GM23338 (cell line): ENCODE data around the gene ZMYND8. TPM values are rescaled to one million over a fixed set of nuclear protein-coding genes. Genes with fewer than 3 reads are reported as not detected.

Experiments
- CREB1 ChIP-seq: fragments of 250-450 bp; sonication (Bioruptor Pico); IDR thresholded peaks from 2 replicates; pipeline ENCODE4 v1.5.0; 2020; ENCODE audit warnings: low read depth, mild to moderate bottlenecking, moderate library complexity
- CTCF ChIP-seq, 2 experiments: fragments of 200-600 bp in 1 of 2; sonication (generic) in 1 of 2; conservative IDR thresholded peaks; 2 replicates each; pipeline versions ENCODE4 v1.5.1 to v1.6.1; 2016 to 2017; ENCODE audit warnings: antibody characterized with exemption in 2 of 2, low read depth in 2 of 2, mild to moderate bottlenecking in 2 of 2, moderate library complexity in 1 of 2
- ETS1 ChIP-seq: IDR thresholded peaks from 2 replicates; pipeline ENCODE4 v1.6.1; 2016; ENCODE audit warnings: antibody characterized with exemption
- EZH2 ChIP-seq: fragments of 200-600 bp; sonication (generic); IDR thresholded peaks from one replicate; pipeline ENCODE4 v1.8.0; 2017; ENCODE audit warnings: antibody characterized with exemption, mild to moderate bottlenecking, low read depth; ENCODE audit not compliant: unreplicated experiment
- EZH2phosphoT487 ChIP-seq: fragments of 200-600 bp; sonication (generic); IDR thresholded peaks from one replicate; pipeline ENCODE4 v1.8.1; 2018; ENCODE audit warnings: antibody characterized with exemption; ENCODE audit not compliant: unreplicated experiment
- JUNB ChIP-seq: IDR thresholded peaks from one replicate; pipeline ENCODE4 v1.6.1; 2016; ENCODE audit warnings: antibody characterized with exemption; ENCODE audit not compliant: unreplicated experiment
- NANOG ChIP-seq: IDR thresholded peaks from 2 replicates; pipeline ENCODE4 v1.6.1; 2016; ENCODE audit warnings: antibody characterized with exemption, borderline replicate concordance
- STAT1 ChIP-seq: IDR thresholded peaks from one replicate; pipeline ENCODE4 v1.6.1; 2016; ENCODE audit warnings: antibody characterized with exemption; ENCODE audit not compliant: unreplicated experiment
- ZNF114 ChIP-seq: fragments of 250-450 bp; sonication (Bioruptor Pico); IDR thresholded peaks from 2 replicates; pipeline ENCODE4 v1.5.0; 2020; ENCODE audit warnings: mild to moderate bottlenecking, moderate library complexity
- ZNF462 ChIP-seq: fragments of 250-450 bp; sonication (Bioruptor Pico); IDR thresholded peaks from 2 replicates; pipeline ENCODE4 v1.5.0; 2020; ENCODE audit warnings: mild to moderate bottlenecking, moderate library complexity
- polyA plus RNA-seq: library from polyadenylated mRNA; unstranded; fragments of >200 nt; fragmentation: Nextera tagmentation; extraction: Ambion mirVana; gene quantifications from 2 replicates; pipeline ENCODE4 v1.2.1, GENCODE V29; 2016
- total RNA-seq: library from RNA; depleted of rRNA; stranded (reverse); fragments of >200 nt; shearing (Covaris generic); gene quantifications from 2 replicates; pipeline ENCODE4 v1.2.3, GENCODE V29; 2014

Gene ZMYND8
- total and polyA plus RNA-seq, 2 experiments from 2014 or later, result 70.9 to 128 TPM

GRCh38 chr20:47391276-47392010, 34.9 kb upstream of the ZMYND8 start (continued):
- TF ChIP-seq ZNF462 (CRISPR knock-in tag) (no peak), ZNF114 (CRISPR knock-in tag) (no peak), JUNB (no peak), EZH2phosphoT487 (no peak), CREB1 (no peak), ETS1 (no peak), STAT1 (no peak), EZH2 (no peak), NANOG (no peak), CTCF (conservative IDR thresholded peaks at IDR 0.05; ENCODE audit: low read depth in 2 of 2) (no peak)
